ENCODE data around the gene STK11. TPM values are rescaled to one million over a fixed set of nuclear protein-coding genes. Genes with fewer than 3 reads are reported as not detected.

STK11 gene
- total RNA-seq, 4 donors from 2014 or later, result 60.2 to 83.4 (median 71.1) TPM

DNA sequence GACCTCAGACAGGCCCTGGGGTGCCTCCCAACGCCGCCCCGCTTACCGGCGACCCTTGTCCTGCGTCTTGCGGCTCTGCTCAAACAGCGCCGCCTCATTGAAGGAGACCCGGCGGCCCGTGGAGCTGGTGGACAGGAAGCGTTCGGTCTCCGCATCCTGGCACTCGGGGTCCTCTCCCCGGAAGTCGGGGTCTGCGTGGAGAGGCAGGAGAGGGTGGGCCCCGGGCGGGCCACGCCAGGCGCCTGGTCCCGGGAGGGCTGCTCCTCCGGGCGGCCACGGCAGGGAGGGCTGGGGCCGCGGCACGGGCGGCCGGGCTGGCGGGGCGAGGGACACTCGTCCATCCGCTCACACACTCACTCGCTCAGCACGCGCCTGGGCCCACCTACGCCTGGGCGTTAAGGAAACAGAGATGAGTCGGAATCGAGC, 29.4 kb downstream of the STK11 start:
- Histone ChIP-seq H3K4me3 (replicated peaks in 1 of 3) (no peak overlapping the region), H3K36me3 (no peaks in the 10 kb centered on the region), H3K4me1 (peaks cover 16 to 41% of the 10 kb centered on the region in 2 donors), H3K27me3 (no peaks in the 10 kb centered on the region), H3K9me3 (no peaks in the 10 kb centered on the region), H3K27ac (no peak overlapping the region)
- no peak for TF ChIP-seq POLR2A (IDR thresholded peaks at IDR 0.05)
- TF ChIP-seq, protein P1, sequence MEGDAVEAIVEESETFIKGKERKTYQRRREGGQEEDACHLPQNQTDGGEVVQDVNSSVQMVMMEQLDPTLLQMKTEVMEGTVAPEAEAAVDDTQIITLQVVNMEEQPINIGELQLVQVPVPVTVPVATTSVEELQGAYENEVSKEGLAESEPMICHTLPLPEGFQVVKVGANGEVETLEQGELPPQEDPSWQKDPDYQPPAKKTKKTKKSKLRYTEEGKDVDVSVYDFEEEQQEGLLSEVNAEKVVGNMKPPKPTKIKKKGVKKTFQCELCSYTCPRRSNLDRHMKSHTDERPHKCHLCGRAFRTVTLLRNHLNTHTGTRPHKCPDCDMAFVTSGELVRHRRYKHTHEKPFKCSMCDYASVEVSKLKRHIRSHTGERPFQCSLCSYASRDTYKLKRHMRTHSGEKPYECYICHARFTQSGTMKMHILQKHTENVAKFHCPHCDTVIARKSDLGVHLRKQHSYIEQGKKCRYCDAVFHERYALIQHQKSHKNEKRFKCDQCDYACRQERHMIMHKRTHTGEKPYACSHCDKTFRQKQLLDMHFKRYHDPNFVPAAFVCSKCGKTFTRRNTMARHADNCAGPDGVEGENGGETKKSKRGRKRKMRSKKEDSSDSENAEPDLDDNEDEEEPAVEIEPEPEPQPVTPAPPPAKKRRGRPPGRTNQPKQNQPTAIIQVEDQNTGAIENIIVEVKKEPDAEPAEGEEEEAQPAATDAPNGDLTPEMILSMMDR (IDR thresholded peaks at IDR 0.05), result no peak
- intact Hi-C loops (cut with DNase I), result loop anchor here (10.0 kb wide), 1 partner anchor 310 kb away; the partner anchor contains the start of gene ARID3A
- 94 to 96% methylated on average over 24 to 34 of the region's 43 CpGs for WGBS, 2 donors
- DNase-seq, result no peak

DNA sequence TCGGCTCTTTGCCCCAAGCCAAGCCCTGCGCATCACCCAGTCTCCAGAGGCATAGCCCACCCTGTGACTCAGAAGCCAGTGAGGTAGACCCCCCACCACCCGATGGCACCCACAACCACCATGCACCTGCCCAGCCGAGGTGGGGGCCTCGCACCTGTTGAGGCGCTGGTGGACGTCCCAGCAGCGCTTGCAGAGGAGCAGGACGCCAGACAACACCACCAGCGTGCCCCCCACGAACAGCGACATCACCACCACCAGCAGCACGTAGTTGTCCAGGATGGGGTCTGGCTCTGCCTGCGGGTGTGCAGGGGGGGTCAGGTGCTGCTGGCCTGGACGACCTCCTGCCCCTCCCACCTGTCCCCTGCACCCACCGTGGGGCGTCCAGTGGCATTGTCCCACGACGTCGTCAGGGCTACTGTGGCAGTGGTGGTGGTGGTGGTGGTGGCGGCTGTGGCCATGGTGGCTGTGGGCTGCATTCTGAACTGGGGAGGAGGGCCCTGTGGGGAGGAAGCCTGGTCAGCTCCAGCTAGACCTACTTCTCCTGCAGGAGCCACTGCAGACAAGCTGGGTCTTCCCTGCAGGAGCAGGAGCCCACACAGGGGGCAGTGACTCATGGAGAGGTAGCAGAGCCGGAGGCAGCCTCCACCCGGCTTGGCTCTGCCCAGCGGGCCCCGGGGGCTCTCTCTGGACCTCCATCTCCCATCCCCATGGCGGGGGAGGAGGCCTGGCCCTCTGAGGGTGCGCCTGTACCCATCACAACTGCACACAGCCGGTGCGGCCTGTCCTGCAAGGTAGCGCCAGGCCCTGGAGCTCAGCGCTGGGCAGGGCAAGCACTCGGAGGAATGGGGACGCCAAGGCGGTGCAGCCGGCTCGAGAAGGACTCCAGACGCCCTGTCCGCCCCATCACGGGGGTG, 30.3 kb downstream of the STK11 start:
- no peaks in the 10 kb centered on the region for H3K9me3 ChIP-seq
- no peak for DNase-seq
- peaks cover 22 to 48% of the 10 kb centered on the region in 2 donors for H3K4me1 ChIP-seq
- TF ChIP-seq, protein P1 (IDR thresholded peaks at IDR 0.05), result no peak
- no peak for TF ChIP-seq POLR2A (IDR thresholded peaks at IDR 0.05)
- WGBS, 2 donors, result 89 to 100% methylated on average over 1 to 7 of the region's 39 CpGs
- no peaks in the 10 kb centered on the region for H3K27me3 ChIP-seq
- H3K4me3 ChIP-seq (replicated peaks in 1 of 3), result no peak overlapping the region
- intact Hi-C loops (cut with DNase I), result loop anchor here (10.0 kb wide), 1 partner anchor 311 kb away; the partner anchor contains the start of gene ARID3A
- no peaks in the 10 kb centered on the region for H3K36me3 ChIP-seq
- H3K27ac ChIP-seq, result no peak overlapping the region

DNA sequence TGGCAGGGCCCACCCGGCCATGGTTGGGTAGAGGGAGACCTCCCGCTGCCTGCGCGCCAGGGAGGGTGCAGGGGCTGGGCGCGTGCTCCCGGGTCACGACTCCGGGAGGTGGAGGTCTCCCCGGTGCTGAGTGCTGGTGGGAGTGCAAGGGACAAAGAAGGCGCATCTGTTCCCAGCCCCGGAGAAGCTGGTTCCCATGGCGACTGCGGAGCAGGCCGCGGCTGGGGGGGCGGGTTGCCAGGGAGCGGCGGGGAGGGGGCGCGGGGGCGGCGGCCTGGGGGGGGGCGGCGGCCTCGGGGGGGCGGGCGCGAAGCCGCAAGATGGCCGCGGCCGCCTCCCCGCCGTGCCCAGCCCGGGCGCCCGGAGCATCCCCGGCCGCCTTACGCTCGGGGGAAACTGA, 31.0 kb downstream of the STK11 start:
- DNase-seq, result no peak
- 57 to 70% methylated on average over 8 to 9 of the region's 42 CpGs for WGBS, 2 donors
- Histone ChIP-seq H3K27me3 (no peaks in the 10 kb centered on the region), H3K27ac (no peak overlapping the region), H3K36me3 (no peaks in the 10 kb centered on the region), H3K9me3 (no peaks in the 10 kb centered on the region), H3K4me1 (peaks cover 28 to 52% of the 10 kb centered on the region in 2 donors), H3K4me3 (replicated peaks in 1 of 3) (peak overlapping the region in 1 of 3 donors; percentile 51)
- intact Hi-C loops (cut with DNase I), result loop anchor here (10.0 kb wide), 1 partner anchor 312 kb away; the partner anchor contains the start of gene ARID3A
- TF ChIP-seq, protein P1 (IDR thresholded peaks at IDR 0.05), result no peak
- TF ChIP-seq POLR2A (IDR thresholded peaks at IDR 0.05), result no peak

DNA sequence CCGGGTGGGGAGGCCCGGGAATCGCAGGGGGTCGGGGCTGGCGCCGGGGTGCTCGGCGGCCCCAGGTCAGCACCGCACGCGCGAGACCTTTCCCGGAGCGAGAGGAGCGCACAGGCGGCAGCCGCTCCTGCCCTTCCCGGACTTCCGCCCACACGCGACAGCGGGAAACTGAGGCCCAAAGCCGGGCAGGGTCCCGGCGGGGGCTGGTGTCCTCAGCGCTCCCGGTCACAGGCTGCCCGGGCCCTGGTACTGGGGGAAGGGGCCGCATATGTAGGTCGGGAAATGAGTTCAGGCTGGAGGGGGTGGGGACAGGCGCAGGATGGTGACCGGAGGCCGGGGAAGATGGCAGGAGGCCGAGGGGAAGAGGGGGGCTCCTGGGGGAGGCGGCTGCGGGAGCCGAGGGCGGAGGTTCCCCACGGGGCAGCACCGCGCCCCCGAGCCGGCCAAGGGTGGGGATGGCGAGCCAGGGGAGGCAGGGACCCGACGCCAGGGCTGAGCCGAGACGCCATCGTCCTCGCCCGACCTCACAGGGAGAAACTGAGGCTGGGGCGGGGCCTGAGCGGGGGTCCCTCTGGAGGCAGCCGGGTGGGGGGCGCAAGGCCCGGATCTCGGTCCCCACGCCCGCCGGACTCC, 31.6 kb downstream of the STK11 start:
- Histone ChIP-seq H3K9me3 (no peaks in the 10 kb centered on the region), H3K4me3 (replicated peaks in 1 of 3) (peak overlapping the region in 1 of 3 donors; percentile 51), H3K27me3 (no peaks in the 10 kb centered on the region), H3K4me1 (peaks cover 29 to 48% of the 10 kb centered on the region in 2 donors), H3K36me3 (no peaks in the 10 kb centered on the region), H3K27ac (no peak overlapping the region)
- DNase-seq, result peak in 1 of 2 donors; percentile 48
- TF ChIP-seq POLR2A (IDR thresholded peaks at IDR 0.05), result no peak
- TF ChIP-seq, protein P1 (IDR thresholded peaks at IDR 0.05), result no peak
- 1 to 2% methylated on average over 11 to 22 of the region's 60 CpGs for WGBS, 2 donors
- intact Hi-C loops (cut with DNase I), result loop anchor here (10.0 kb wide), 1 partner anchor 312 kb away; the partner anchor contains the start of gene ARID3A

All from thyroid gland (tissue), 4 donors.